ENCODE results near the gene ALG1L2.
"Not testable (repeated sequence)": the region's sequence is repeated elsewhere in the genome, so short reads cannot be mapped to it uniquely, and the experiment has no call there.

Gene ALG1L2

GRCh38 chr3:130136337-130136736 lies 54.7 kb downstream of the ALG1L2 start:
- DNase-seq, result not testable (repeated sequence)

DNA sequence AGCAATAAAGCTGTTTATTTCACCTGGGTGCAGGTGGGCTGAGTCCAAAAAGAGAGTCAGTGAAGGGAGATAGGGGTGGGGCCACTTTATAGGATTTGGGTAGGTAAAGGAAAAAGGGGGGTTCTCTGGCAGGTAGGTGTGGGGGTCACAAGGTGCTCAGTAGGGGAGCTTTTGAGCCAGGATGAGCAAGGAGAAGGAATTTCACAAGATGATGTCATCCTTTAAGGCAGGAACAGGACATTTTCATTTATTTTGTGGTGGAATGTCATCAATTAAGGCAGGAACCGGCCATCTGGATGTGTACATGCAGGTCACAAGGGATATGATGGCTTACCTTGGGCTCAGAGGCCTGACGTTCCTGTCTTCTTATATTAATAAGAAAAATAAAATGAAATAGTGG lies 56.1 kb downstream of the ALG1L2 start:
- DNase-seq, result not testable (repeated sequence)

DNA sequence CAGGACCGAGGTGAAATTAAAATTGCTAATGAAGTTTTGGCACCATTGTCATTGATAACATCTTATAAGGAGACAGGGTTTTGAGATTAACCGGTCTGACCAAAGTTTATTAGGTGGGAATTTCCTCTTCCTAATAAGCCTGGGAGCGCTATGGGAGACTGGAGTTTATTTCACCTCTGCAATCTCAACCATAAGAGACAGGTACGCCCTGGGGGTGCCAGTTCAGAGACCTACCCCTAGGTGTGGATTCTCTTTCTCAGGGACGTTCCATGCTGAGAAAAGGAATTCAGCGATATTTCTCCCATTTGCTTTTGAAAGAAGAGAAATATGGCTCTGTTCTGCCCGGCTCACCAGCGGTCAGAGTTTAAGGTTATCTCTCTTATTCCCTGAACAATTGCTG lies 57.4 kb downstream of the ALG1L2 start:
- DNase-seq, result not testable (repeated sequence)

GRCh38 chr3:130140756-130141155 lies 59.1 kb downstream of the ALG1L2 start:
- DNase-seq, result not testable (repeated sequence)

DNA sequence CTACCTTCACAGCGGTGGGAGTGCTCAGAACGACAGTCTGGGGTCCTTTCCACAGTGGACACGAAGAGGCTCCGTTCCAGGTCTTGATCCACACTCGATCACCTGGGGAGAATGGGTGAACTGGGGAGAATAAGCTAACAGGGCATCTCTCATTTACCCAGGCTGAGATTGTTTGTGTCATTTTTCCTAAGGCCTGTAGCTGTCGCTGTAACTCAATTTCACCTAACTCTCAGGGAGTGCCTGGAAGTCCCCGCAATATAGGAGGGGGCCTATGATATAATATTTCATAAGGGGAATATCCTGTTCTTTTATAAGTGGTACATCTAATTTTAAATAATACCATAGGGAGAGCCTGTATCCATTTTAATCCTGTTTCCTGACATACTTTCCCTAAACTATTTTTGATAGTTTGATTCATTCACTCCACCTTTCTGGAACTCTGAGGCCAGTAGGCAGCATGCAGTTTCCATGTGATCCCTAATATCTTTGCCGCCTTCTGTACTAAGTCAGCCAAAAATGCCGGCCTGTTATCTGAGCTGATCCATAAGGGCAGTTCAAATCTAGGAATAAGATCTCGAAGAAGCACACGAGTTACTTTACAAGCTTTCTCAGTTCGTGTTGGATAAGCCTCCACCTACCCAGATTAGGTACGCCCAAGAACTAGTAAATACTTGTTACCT lies 62.2 kb downstream of the ALG1L2 start:
- DNase-seq, result not testable (repeated sequence)

- DNase-seq, result not testable (repeated sequence)
Measured at GRCh38 chr3:130144328-130144650, 62.7 kb downstream of the ALG1L2 start.

DNA sequence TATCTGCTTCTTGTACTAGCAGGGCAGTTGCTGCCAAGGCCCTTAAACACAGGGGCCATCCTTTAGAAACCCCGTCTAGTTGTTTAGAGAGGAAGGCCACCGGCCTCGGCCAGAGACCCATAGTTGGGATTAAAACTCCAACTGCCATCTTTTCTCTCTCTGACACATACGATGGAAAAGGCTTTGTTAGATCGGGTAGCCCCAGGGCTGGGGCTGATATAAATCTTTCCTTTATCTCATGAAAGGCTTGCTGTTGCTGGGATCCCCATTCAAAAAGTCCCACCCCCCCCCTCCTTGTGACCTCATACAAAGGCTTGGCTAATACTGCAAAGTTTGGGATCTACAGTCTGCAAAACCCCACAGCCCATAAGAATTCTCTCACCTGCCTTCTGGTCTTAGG lies 63.8 kb downstream of the ALG1L2 start:
- not testable (repeated sequence) for DNase-seq

DNA sequence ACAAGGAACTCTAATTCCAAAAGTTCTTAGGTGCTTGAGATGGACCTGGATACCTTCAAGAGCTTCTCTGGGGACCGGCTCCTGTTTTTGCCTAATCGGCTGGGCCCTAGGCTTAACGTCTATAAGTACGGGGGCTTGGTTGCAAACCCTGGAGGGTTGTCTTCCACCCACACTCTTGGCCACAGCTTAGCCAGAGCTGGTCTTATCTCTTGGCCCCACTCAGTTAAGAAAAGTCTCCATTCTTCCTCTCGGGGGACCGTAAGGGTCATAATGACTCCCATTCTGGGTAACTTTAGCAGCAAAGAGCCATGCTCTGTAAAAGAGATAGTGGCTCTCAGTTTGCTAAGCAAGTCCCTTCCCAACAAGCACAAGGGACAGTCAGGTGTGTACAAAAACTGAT lies 64.8 kb downstream of the ALG1L2 start:
- not testable (repeated sequence) for DNase-seq
